GM12891 (cell line): ENCODE measurements around the gene CREBRF.

ENCODE experiments used
- PAX5 ChIP-seq: IDR thresholded peaks from 2 replicates; pipeline ENCODE4 v1.6.1; 2011; ENCODE audit warnings: low read length, moderate library complexity, mild to moderate bottlenecking; ENCODE audit not compliant: insufficient read depth, severe bottlenecking
- POLR2A ChIP-seq: IDR thresholded peaks from 2 replicates; pipeline ENCODE4 v1.6.1; 2011; ENCODE audit warnings: low read depth, low read length, control low read depth
- POLR2AphosphoS5 ChIP-seq: IDR thresholded peaks from 2 replicates; pipeline ENCODE4 v1.6.1; 2011; ENCODE audit warnings: low read depth, low read length, control low read depth
- POU2F2 ChIP-seq: IDR thresholded peaks from 2 replicates; pipeline ENCODE4 v1.6.1; 2011; ENCODE audit warnings: low read depth, mild to moderate bottlenecking, control low read depth, low read length, moderate library complexity
- SPI1 ChIP-seq: IDR thresholded peaks from 2 replicates; pipeline ENCODE4 v1.6.1; 2011; ENCODE audit warnings: low read depth, low read length, control low read depth
- TAF1 ChIP-seq: IDR thresholded peaks from 2 replicates; pipeline ENCODE4 v1.6.1; 2011; ENCODE audit warnings: low read depth, low read length, control low read depth

GRCh38 chr5:173188280-173188679 is 132.1 kb downstream of the CREBRF start:
- TF ChIP-seq POLR2A (no peak), POLR2AphosphoS5 (no peak), TAF1 (no peak), POU2F2 (no peak), PAX5 (no peak), SPI1 (no peak)
